GM23338 (cell line): ENCODE measurements around the gene PELI1. TPM values are rescaled to one million over a fixed set of nuclear protein-coding genes. Genes with fewer than 3 reads are reported as not detected.
A peak's percentile ranks its signal among the peaks of the same experiment; 100 is the strongest.

ENCODE experiments used
- ATAC-seq: fragments of 200-7000 bp; cut with Tn5 transposase; 3 replicates; pipeline ENCODE4 v1.9.1; 2020
- DNase-seq: peaks from one replicate; pipeline ENCODE4 v3.0.0-alpha.2; 2015; ENCODE audit warnings: low spot score
- H2AFZ ChIP-seq: fragments of 200-600 bp; sonication (generic); 2 replicates; pipeline ENCODE4 v1.8.0; 2016; ENCODE audit warnings: antibody characterized with exemption, mild to moderate bottlenecking, moderate library complexity
- H3F3A ChIP-seq: fragments of 200-600 bp; sonication (generic); replicated peaks from 2 replicates; pipeline ENCODE4 v1.8.0; 2017; ENCODE audit warnings: antibody characterized with exemption, mixed run types, low read depth
- H3K27ac ChIP-seq: fragments of 200-600 bp; sonication (generic); 2 replicates; pipeline ENCODE4 v1.6.1; 2016; ENCODE audit warnings: low read depth
- H3K27me3 ChIP-seq: fragments of 200-600 bp; sonication (generic); 2 replicates; pipeline ENCODE4 v1.8.0; 2016; ENCODE audit warnings: mild to moderate bottlenecking, mixed run types, moderate library complexity; ENCODE audit not compliant: insufficient read depth
- H3K36me3 ChIP-seq: fragments of 200-600 bp; sonication (generic); 2 replicates; pipeline ENCODE4 v1.8.0; 2016; ENCODE audit warnings: mild to moderate bottlenecking; ENCODE audit not compliant: insufficient read depth
- H3K4me1 ChIP-seq: fragments of 200-600 bp; sonication (generic); 2 replicates; pipeline ENCODE4 v1.8.0; 2016; ENCODE audit warnings: mild to moderate bottlenecking, moderate library complexity; ENCODE audit not compliant: insufficient read depth
- H3K4me2 ChIP-seq: fragments of 200-600 bp; sonication (generic); 2 replicates; pipeline ENCODE4 v1.7.1; 2017; ENCODE audit warnings: mixed run types
- H3K4me3 ChIP-seq: fragments of 200-600 bp; sonication (generic); 2 replicates; pipeline ENCODE4 v1.6.1; 2016; ENCODE audit warnings: mixed run types
- H3K79me2 ChIP-seq: fragments of 200-600 bp; sonication (generic); replicated peaks from 2 replicates; pipeline ENCODE4 v1.8.0; 2017; ENCODE audit warnings: mild to moderate bottlenecking; ENCODE audit not compliant: insufficient read depth
- H3K9me2 ChIP-seq: fragments of 200-600 bp; sonication (generic); 2 replicates; pipeline ENCODE4 v1.8.0; 2017; ENCODE audit not compliant: insufficient read depth
- H4K20me1 ChIP-seq: fragments of 200-600 bp; sonication (generic); replicated peaks from 2 replicates; pipeline ENCODE4 v1.8.0; 2017; ENCODE audit warnings: mild to moderate bottlenecking; ENCODE audit not compliant: insufficient read depth
- H3K27ac Mint-ChIP-seq: 2 replicates; pipeline ENCODE4 v1.8.0; 2020; ENCODE audit warnings: inconsistent platforms, mild to moderate bottlenecking, moderate library complexity, mixed read lengths
- H3K27me3 Mint-ChIP-seq: 3 replicates; pipeline ENCODE4 v1.8.0; 2022; ENCODE audit warnings: low read depth, mild to moderate bottlenecking, moderate library complexity, mixed read lengths, inconsistent platforms; ENCODE audit not compliant: insufficient read depth, poor library complexity
- H3K36me3 Mint-ChIP-seq: 3 replicates; pipeline ENCODE4 v1.8.0; 2021; ENCODE audit warnings: low read depth, mild to moderate bottlenecking, inconsistent platforms, moderate library complexity, mixed read lengths
- H3K4me1 Mint-ChIP-seq: 3 replicates; pipeline ENCODE4 v1.8.0; 2020; ENCODE audit warnings: mild to moderate bottlenecking, inconsistent platforms, mixed read lengths
- H3K4me3 Mint-ChIP-seq: 3 replicates; pipeline ENCODE4 v1.8.0; 2021; ENCODE audit warnings: moderate library complexity, mild to moderate bottlenecking, inconsistent platforms, mixed read lengths
- H3K9me3 Mint-ChIP-seq: 3 replicates; pipeline ENCODE4 v1.8.0; 2020; ENCODE audit warnings: moderate library complexity, mild to moderate bottlenecking, inconsistent platforms, mixed read lengths
- CREB1 ChIP-seq: fragments of 250-450 bp; sonication (Bioruptor Pico); IDR thresholded peaks from 2 replicates; pipeline ENCODE4 v1.5.0; 2020; ENCODE audit warnings: low read depth, mild to moderate bottlenecking, moderate library complexity
- NANOG ChIP-seq: IDR thresholded peaks from 2 replicates; pipeline ENCODE4 v1.6.1; 2016; ENCODE audit warnings: antibody characterized with exemption, borderline replicate concordance
- ZNF114 ChIP-seq: fragments of 250-450 bp; sonication (Bioruptor Pico); IDR thresholded peaks from 2 replicates; pipeline ENCODE4 v1.5.0; 2020; ENCODE audit warnings: mild to moderate bottlenecking, moderate library complexity
- polyA plus RNA-seq: library from polyadenylated mRNA; unstranded; fragments of >200 nt; fragmentation: Nextera tagmentation; extraction: Ambion mirVana; gene quantifications from 2 replicates; pipeline ENCODE4 v1.2.1, GENCODE V29; 2016
- total RNA-seq: library from RNA; depleted of rRNA; stranded (reverse); fragments of >200 nt; shearing (Covaris generic); gene quantifications from 2 replicates; pipeline ENCODE4 v1.2.3, GENCODE V29; 2014
- TF ChIP-seq, protein P1 (sequence below): fragments of 250-450 bp; sonication (Bioruptor Pico); IDR thresholded peaks from 2 replicates; pipeline ENCODE4 v1.5.0; 2020; ENCODE audit warnings: mild to moderate bottlenecking, moderate library complexity

PELI1 gene
- total and polyA plus RNA-seq, 2 experiments from 2014 or later, result 32.4 to 61.8 TPM

DNA sequence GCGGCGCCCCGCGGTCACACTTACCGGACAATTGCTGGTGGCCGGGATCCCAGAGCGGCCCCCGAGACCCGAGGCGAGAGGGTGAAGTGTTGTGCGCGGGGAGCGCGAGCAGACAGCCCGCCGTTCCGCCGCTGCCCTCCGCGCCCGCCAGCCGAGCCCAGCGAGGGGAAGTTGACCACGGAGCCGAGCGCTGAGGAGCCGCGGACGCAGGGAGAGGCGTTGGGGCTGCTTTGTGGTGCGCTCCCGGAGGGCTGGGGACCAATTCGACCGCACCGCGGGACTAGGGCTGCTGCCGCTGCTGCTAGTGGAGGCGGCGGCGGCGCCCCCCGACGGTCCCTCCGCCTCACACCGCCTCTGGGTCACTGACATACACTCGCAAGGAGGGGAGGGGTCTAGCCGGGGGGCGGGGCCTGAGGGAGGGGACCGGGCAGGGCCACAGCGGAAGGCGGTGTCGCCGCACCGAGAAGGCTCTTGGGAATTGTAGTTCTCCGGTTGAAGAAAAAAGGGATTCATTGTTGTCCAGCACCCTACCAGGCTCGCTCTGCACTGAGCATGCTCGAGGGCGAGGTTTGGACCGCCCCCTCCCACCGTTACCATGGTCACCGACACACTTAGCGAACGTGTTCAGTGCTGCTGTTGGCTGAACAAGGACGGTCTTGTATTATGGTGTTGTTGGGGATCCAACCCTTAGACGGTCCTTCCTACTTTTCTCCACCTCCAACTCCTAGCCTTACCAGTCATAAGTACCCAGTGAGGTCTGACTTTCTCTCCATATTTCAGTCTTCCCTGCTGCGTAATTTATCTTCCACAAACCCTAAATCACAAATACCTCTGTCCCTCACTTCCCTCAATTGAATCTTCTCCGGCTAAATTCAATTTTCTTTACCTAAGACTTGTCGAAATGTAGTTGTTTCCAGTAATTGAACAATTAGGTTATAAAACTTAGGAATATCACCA, at the start of gene PELI1 (continued):
- TF ChIP-seq CREB1 (CRISPR knock-in tag) (peak; percentile 35; the same call in 1 of the 2 replicates), NANOG (no peak), ZNF114 (CRISPR knock-in tag) (no peak)

GRCh38 chr2:64193491-64193890, 49.3 kb upstream of the PELI1 start:
- no peaks in the 10 kb centered on the region for H3F3A ChIP-seq
- H3K4me1 Mint-ChIP-seq, result peaks cover 42% of the 10 kb centered on the region
- DNase-seq (no peak), ATAC-seq (no peak)
- H3K79me2 ChIP-seq, result no peaks in the 10 kb centered on the region
- no peaks in the 10 kb centered on the region for H4K20me1 ChIP-seq
- no peaks in the 10 kb centered on the region for H3K9me3 Mint-ChIP-seq
- no peak overlapping the region for H2AFZ ChIP-seq
- peaks cover 9% of the 10 kb centered on the region for H3K27me3 Mint-ChIP-seq
- H3K36me3 ChIP-seq, result no peaks in the 10 kb centered on the region
- TF ChIP-seq CREB1 (CRISPR knock-in tag), result no peak
- TF ChIP-seq, protein P1, sequence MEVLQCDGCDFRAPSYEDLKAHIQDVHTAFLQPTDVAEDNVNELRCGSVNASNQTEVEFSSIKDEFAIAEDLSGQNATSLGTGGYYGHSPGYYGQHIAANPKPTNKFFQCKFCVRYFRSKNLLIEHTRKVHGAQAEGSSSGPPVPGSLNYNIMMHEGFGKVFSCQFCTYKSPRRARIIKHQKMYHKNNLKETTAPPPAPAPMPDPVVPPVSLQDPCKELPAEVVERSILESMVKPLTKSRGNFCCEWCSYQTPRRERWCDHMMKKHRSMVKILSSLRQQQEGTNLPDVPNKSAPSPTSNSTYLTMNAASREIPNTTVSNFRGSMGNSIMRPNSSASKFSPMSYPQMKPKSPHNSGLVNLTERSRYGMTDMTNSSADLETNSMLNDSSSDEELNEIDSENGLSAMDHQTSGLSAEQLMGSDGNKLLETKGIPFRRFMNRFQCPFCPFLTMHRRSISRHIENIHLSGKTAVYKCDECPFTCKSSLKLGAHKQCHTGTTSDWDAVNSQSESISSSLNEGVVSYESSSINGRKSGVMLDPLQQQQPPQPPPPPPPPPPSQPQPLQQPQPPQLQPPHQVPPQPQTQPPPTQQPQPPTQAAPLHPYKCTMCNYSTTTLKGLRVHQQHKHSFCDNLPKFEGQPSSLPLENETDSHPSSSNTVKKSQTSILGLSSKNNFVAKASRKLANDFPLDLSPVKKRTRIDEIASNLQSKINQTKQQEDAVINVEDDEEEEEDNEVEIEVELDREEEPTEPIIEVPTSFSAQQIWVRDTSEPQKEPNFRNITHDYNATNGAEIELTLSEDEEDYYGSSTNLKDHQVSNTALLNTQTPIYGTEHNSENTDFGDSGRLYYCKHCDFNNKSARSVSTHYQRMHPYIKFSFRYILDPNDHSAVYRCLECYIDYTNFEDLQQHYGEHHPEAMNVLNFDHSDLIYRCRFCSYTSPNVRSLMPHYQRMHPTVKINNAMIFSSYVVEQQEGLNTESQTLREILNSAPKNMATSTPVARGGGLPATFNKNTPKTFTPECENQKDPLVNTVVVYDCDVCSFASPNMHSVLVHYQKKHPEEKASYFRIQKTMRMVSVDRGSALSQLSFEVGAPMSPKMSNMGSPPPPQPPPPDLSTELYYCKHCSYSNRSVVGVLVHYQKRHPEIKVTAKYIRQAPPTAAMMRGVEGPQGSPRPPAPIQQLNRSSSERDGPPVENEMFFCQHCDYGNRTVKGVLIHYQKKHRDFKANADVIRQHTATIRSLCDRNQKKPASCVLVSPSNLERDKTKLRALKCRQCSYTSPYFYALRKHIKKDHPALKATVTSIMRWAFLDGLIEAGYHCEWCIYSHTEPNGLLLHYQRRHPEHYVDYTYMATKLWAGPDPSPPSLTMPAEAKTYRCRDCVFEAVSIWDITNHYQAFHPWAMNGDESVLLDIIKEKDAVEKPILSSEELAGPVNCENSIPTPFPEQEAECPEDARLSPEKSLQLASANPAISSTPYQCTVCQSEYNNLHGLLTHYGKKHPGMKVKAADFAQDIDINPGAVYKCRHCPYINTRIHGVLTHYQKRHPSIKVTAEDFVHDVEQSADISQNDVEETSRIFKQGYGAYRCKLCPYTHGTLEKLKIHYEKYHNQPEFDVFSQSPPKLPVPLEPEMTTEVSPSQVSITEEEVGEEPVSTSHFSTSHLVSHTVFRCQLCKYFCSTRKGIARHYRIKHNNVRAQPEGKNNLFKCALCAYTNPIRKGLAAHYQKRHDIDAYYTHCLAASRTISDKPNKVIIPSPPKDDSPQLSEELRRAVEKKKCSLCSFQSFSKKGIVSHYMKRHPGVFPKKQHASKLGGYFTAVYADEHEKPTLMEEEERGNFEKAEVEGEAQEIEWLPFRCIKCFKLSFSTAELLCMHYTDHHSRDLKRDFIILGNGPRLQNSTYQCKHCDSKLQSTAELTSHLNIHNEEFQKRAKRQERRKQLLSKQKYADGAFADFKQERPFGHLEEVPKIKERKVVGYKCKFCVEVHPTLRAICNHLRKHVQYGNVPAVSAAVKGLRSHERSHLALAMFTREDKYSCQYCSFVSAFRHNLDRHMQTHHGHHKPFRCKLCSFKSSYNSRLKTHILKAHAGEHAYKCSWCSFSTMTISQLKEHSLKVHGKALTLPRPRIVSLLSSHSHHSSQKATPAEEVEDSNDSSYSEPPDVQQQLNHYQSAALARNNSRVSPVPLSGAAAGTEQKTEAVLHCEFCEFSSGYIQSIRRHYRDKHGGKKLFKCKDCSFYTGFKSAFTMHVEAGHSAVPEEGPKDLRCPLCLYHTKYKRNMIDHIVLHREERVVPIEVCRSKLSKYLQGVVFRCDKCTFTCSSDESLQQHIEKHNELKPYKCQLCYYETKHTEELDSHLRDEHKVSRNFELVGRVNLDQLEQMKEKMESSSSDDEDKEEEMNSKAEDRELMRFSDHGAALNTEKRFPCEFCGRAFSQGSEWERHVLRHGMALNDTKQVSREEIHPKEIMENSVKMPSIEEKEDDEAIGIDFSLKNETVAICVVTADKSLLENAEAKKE (CRISPR knock-in tag), result no peak
- H3K4me1 ChIP-seq, result peaks cover 29% of the 10 kb centered on the region
- no peaks in the 10 kb centered on the region for H3K27me3 ChIP-seq
- no peak overlapping the region for H3K4me2 ChIP-seq
- H3K36me3 Mint-ChIP-seq, result no peaks in the 10 kb centered on the region
- no peak overlapping the region for H3K4me3 ChIP-seq
- no peak overlapping the region for H3K27ac ChIP-seq
- no peak overlapping the region for H3K4me3 Mint-ChIP-seq
- no peak overlapping the region for H3K27ac Mint-ChIP-seq
- H3K9me2 ChIP-seq, result peaks cover 11% of the 10 kb centered on the region
